Right renal cortex interstitium (tissue), 3 donors: ENCODE results near the gene HIBADH. TPM values are rescaled to one million over a fixed set of nuclear protein-coding genes. Genes with fewer than 3 reads are reported as not detected.
"Not testable (repeated sequence)": the region's sequence is repeated elsewhere in the genome, so short reads cannot be mapped to it uniquely, and the experiment has no call there.

ENCODE experiments used
- DNase-seq, 3 donors: peaks; one replicate each; pipeline ENCODE4 v3.0.0-alpha.2; 2013; ENCODE audit warnings: low read depth in 3 of 3, low spot score in 2 of 3
- polyA plus RNA-seq, 3 donors: library from polyadenylated mRNA; unstranded; fragments of 120-200 nt; gene quantifications; one replicate each; pipeline ENCODE4 v1.2.1, GENCODE V29; 2013; ENCODE audit not compliant: insufficient read length in 3 of 3

Gene HIBADH
- polyA plus RNA-seq, 3 donors = 103 to 108 (median 103) TPM

- no peak for DNase-seq
Measured at GRCh38 chr7:27684491-27684890, 21.8 kb upstream of the HIBADH start.

DNA sequence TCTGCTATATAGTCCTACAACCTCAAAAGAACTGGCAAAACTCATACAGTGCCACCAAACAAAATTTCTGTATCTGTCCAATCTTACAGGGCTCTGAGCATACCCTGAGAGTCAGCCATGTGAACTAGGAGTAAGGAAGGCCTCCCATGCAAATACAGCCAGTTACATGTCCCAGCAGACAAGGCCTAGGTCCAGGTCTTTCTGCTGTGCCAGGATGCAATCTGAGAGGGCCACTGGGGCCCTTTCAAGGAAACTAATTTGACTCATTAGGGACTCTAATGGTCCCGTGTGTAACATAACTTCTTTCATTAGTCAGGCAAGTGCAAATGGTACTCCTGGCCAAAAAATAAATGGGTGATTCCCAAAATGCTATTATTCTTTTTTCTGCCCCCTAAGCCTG lies 17.9 kb upstream of the HIBADH start:
- no peak for DNase-seq

DNA sequence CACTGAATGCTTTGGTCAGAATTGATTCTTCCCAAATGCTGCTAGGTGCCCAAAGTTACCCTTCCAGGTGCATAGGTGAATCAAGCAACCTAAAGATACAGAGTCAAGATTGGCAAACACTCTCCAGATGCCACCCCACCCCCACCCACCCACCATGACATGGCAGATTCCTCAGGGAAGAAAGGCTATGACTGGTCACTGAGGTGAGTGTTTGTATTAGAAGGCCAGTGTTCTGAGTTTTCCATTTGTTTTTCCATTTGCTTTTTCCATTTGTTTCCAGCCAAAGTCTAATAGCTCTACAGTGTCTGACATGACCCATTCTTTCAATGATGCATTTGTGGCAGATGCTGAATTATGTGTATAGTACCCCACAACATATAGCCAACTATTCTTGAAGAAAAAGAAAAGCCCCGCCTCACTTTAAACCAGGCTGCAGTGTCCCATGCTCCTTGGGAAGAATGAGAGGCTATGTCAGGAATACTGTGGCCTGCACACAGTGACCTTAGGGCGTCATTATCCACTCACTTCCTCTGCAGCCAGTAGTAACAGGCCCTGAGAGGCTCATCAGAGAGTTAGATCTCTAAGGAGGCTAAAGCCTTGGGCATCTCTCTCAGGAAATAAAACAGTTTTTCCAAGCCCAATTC lies 16.1 kb upstream of the HIBADH start:
- DNase-seq = no peak

DNA sequence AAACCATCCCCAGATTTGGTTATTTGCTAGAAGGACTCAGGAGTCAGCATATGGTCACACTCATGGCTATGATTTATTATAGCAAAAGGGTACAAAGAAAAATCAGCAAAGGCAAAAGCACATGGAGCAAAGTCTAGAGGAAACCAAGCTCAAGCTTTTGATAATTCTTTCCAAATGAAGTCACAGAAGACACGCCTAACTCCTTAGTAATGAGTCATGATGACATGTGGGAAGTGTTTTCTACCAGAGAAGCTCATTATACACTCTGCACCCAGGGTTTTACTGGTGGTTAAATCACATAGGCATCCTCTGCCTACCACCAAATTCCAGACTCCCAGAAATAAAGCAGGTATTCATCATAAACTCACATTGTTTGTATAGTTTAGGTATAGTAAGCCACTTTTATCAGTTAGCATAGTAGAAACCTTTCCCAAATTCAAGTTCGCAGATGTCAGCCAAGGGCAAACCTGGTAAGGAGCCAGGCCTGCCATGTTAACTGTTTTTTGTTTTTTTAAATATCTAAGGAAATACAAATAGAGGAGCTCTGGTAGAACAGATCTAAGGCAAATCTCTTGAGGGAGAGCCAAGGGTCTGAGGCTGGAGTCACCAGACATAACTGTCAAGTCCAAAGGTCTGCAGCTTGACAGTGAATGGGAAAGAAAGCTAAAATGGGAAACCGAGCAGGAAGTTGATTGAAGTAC lies 15.4 kb upstream of the HIBADH start:
- DNase-seq = no peak

DNA sequence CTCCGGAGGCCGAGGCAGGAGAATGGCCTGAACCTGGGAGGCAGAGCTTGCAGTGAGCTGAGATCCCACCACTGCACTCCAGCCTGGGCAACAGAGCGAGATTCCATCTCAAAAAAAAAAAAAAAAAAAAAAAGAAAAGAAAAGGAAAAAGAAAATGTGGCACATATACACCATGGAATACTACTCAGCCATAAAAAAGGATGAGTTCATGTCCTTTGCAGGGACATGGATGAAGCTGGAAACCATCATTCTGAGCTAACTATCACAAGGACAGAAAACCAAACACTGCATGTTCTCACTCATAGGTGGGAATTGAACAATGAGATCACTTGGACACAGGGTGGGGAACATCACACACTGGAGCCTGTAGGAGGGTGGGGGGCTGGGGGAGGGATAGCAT lies 11.4 kb upstream of the HIBADH start:
- not testable (repeated sequence) for DNase-seq

- DNase-seq = no peak
Measured at GRCh38 chr7:27671675-27672074, 9.0 kb upstream of the HIBADH start.

- no peak for DNase-seq
Measured at GRCh38 chr7:27670676-27671075, 8.0 kb upstream of the HIBADH start.

DNA sequence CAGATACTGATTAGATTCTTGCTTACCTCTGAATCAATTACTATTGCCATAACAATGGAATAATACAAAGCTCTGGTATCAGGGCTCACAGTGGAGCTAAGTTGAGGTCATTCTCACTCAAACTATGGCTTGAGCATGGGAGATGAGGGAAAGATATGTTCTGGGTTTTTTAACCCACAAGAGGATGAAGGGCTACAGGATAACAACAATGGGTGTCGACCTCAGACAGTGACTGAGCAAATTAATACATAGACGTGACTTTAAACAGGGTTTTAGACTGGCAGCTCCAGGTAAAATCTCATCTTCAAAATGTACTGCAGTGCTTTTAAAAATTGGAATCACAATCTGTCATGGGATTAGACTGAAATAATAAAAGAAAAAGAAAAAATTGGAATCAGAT lies 7.5 kb upstream of the HIBADH start:
- DNase-seq = no peak

- no peak for DNase-seq
Measured at GRCh38 chr7:27665531-27665930, 2.8 kb upstream of the HIBADH start.

- DNase-seq = no peak
Measured at GRCh38 chr7:27663989-27664331, 1.3 kb upstream of the HIBADH start.

GRCh38 chr7:27661811-27662489 lies 733 bp downstream of the HIBADH start:
- DNase-seq = peak; percentile 33 to 50 (median 34)

DNA sequence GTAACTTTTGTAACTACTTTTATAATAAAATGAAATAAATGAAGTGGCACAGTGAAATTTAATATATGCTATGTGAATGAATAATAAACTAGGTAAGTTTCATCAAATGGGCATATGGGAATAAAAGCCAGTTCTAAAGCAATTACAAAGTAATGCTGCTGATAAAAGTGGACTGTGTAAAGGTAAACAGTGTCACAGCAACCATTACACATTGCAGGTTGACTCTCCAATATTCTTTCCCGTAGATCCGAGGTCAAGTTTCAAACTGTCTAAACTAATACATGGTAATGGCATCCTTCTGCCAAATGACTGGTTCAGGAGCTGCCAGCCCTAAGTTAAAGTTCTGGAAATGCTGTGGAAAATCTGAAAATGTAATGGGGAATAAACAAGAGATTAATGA lies 6.0 kb downstream of the HIBADH start:
- DNase-seq = no peak

DNA sequence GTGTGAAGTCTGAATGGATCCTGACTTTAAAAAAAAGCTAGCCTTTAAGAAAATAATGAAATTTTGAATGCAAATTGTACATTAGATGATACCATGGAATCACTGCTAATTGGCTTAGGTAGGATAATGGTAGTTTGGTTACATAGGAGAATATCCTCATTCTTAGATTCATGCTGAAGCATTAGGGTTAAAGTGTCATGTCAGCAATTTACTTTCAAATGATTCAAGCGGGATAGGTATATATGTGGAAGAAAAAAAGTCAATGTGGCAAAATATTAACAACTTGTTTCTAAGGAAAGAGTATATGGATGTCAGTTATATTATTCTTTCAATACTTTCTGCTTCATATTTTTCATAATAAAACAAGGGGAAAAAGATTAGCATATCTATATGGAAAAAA lies 7.5 kb downstream of the HIBADH start:
- DNase-seq = no peak

DNA sequence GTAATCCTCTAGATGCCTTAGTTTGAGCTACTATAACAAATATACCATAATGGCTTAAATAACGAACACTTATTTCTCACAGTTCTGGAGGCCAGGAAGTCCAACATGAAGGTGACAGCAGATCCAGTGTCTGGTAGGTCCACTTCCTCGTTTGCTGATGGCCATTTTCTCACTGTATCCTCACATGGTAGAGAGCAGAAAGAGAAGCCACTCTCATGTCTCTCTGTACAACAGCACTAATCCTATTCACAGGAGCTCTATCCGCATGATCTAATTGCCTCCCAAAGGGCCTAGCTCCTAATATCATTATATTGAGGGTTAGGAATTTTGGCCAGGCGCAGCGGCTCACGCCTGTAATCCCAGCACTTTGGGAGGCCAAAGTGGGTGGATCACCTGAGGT lies 10.2 kb downstream of the HIBADH start:
- DNase-seq = no peak

DNA sequence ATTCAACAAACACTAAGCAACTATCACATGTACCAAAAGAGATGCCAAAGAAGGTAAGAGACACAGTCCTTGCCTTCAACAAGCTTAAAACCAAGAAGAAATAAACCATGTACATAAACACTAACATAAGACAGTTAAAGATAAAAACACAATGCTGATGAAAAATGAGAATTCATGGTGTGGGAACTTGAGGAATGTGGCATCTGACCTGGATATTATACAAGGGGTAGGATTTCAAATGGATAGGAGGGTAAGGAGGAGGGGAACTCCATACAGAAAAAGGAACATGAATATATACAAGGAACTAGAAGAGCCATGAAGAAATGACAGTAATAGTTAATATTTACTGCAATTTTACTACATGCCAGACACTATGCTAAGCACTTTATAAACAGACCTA lies 11.0 kb downstream of the HIBADH start:
- no peak for DNase-seq

DNA sequence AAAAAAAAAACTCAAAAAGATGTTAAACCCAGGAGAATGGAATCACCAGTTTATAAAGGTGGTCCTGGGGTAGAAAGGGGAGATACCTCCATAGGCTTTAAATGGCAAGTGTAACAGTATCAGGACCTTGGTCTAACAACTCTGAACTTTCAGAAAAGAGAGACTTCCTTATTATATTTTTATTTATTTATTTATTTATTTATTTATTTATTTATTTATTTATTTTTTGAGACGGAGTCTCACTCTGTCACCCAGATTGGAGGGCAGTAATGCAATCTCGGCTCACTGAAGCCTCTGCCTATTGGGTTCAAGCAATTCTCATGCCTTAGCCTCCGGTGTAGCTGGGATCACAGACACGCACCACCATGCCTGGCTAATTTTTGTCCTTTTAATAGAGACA lies 12.4 kb downstream of the HIBADH start:
- DNase-seq = no peak

DNA sequence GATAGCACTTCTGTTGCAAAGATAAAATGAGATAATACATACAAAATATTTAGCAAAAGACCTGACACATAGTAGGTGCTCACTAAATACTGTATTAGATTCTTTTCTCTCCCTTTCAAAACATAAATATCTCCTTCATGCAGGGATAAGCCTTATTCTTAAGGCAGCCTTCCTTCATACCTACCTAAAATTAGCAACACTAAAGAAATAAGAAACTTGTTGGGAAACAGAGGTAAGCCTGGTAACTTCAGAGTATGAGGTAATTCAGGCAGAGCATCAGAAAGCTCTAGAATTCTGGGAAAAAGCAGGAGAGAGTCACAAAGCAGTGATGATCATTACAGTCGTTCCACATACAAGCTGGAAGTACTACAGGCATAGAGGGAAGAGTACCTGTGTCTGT lies 15.2 kb downstream of the HIBADH start:
- no peak for DNase-seq

- no peak for DNase-seq
Measured at GRCh38 chr7:27647046-27647445, 15.6 kb downstream of the HIBADH start.

DNA sequence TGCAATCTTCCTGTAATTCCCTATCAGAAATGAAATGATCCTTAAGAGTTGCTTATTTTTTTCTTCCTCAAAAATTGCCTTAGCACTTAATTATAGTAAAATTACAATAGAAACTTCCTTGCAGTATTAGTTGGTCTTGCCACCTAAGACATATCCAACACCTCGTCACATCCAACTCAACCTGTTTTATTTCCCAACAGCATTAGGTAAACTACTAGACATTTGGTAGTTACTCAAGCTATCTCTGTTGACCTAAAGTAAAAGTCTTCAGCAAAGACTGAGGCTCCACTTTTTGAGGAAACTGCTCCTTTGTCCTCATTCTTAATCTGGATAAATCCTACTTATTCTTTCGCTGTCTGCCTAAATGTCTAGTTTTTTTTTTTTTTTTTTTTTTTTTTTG lies 20.4 kb downstream of the HIBADH start:
- DNase-seq = no peak

DNA sequence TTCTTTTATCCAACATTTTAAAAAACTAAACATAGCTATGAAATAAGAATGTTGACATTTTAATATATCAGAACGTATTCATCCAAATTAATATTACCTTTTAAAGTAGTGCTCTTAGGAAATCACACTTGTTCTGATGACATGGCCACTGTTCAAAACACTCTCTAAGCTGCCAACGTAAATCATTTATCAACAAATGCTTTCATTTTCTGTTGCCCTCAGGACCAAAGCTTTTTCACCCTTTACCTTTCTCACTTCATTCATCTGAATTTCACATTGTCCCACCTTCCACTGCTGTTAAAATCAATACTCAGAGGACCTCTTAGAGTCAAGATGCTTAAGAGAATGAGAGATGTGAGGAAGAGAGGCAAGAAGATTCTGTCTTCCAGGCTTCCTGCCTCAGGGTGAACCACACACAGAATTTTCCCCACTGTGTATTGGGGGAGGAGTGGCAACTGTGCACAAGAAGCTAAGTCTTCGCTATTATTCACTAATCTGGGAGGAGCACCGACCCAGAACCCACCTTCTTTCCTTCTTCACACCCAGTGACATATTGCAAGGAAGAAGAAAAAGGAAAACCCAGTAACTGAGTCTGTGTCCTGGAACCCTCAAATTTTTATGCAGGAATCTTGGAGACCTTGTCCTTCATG lies 21.0 kb downstream of the HIBADH start:
- DNase-seq = no peak

DNA sequence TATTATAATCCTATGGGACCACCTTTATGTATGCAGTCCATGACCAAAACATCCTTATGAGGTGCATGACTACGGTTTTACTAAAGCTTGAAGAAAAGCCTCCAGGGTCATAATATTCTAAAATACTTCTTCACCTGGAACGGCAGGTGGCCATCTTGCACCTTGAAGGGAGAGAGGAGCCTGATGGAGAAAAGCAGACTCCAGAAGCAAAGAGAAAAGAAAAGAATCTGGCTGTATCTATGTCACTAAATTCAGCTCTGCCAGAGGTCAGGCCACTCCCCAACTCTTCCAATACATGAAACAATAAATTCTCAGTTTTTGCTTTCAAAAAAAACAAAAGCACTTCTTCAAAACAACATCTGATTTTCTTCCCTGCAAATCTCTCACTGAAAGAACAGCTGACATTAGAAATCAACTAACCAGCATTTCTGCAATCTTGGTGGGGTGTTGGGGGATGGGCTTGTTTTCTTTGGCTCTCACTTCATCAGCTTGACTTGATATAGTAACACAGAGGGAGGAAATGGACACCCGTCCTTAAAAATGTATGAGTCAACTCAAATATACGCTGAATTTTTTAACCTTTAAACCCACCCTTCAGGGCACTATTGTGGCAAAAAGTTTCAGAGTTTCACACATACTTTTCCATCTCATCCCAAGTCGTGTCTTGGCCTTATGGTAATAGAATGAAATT lies 21.7 kb downstream of the HIBADH start:
- DNase-seq = no peak
